WI38 (cell line): Measurements from ENCODE around the gene RACGAP1.
"Not testable (repeated sequence)": the region's sequence is repeated elsewhere in the genome, so short reads cannot be mapped to it uniquely, and the experiment has no call there.

Experiments used
- H3K4me3 ChIP-seq: 2 replicates; pipeline ENCODE4 v1.5.1; 2011; ENCODE audit warnings: low read depth, mild to moderate bottlenecking, control low read depth, low read length
- CTCF ChIP-seq: IDR thresholded peaks from 2 replicates; pipeline ENCODE4 v1.5.1; 2012; ENCODE audit warnings: low read depth, mild to moderate bottlenecking, control low read depth, low read length

The RACGAP1 gene

GRCh38 chr12:50005175-50005574 is 20.1 kb downstream of the RACGAP1 start:
- TF ChIP-seq CTCF = no peak
- H3K4me3 ChIP-seq = no peak overlapping the region

GRCh38 chr12:50004696-50005095 is 20.6 kb downstream of the RACGAP1 start:
- TF ChIP-seq CTCF = no peak
- no peak overlapping the region for H3K4me3 ChIP-seq

- TF ChIP-seq CTCF = no peak
- H3K4me3 ChIP-seq = no peak overlapping the region
These were observed 21.7 kb downstream of the RACGAP1 start for GRCh38 chr12:50003595-50003994.

- H3K4me3 ChIP-seq = no peak overlapping the region
- no peak for TF ChIP-seq CTCF
These were observed 26.8 kb downstream of the RACGAP1 start for GRCh38 chr12:49998453-49998852.

GRCh38 chr12:49990273-49990672 is 35.0 kb downstream of the RACGAP1 start:
- TF ChIP-seq CTCF = no peak
- H3K4me3 ChIP-seq = no peak overlapping the region

- not testable (repeated sequence) for H3K4me3 ChIP-seq
These were observed 35.9 kb downstream of the RACGAP1 start for GRCh38 chr12:49989400-49989799.

GRCh38 chr12:49987625-49988303 is 37.5 kb downstream of the RACGAP1 start:
- TF ChIP-seq CTCF = no peak
- no peak overlapping the region for H3K4me3 ChIP-seq

- not testable (repeated sequence) for H3K4me3 ChIP-seq
These were observed 38.8 kb downstream of the RACGAP1 start for GRCh38 chr12:49986476-49986875.
